Mesenchymal stem cell (in vitro differentiated cells and primary cell): ENCODE data around the gene FHOD1.

Experiments used
- DNase-seq: peaks from one replicate; pipeline ENCODE4 v3.0.0-alpha.2; 2013
- H2AFZ ChIP-seq: one replicate; pipeline ENCODE4 v1.6.1; 2013; ENCODE audit warnings: low read depth, mild to moderate bottlenecking, control low read depth, inconsistent platforms, low read length, moderate library complexity
- H2AK5ac ChIP-seq: 2 replicates; pipeline ENCODE4 v1.6.1; 2013; ENCODE audit warnings: low read length, moderate library complexity, mild to moderate bottlenecking, inconsistent platforms; ENCODE audit not compliant: severe bottlenecking
- H2BK120ac ChIP-seq: one replicate; pipeline ENCODE4 v1.6.1; 2013; ENCODE audit warnings: low read depth, mild to moderate bottlenecking, inconsistent platforms, low read length, moderate library complexity
- H2BK12ac ChIP-seq, 2 experiments: one replicate each; pipeline ENCODE4 v1.6.1; 2013; ENCODE audit warnings: inconsistent platforms in 2 of 2, low read length in 2 of 2, mild to moderate bottlenecking in 2 of 2, moderate library complexity in 2 of 2, control low read depth in 1 of 2
- H2BK15ac ChIP-seq: one replicate; pipeline ENCODE4 v1.6.1; 2013; ENCODE audit warnings: mild to moderate bottlenecking, low read depth, inconsistent platforms; ENCODE audit not compliant: poor library complexity, severe bottlenecking
- H2BK5ac ChIP-seq: 2 replicates; pipeline ENCODE4 v1.6.1; 2013; ENCODE audit warnings: low read depth, mild to moderate bottlenecking, low read length, control low read depth, inconsistent platforms; ENCODE audit not compliant: poor library complexity, severe bottlenecking
- H3K14ac ChIP-seq, 2 experiments: one replicate each; pipeline ENCODE4 v1.6.1; 2013; ENCODE audit warnings: inconsistent platforms in 2 of 2, low read length in 2 of 2, control low read depth in 1 of 2, mild to moderate bottlenecking in 1 of 2, moderate library complexity in 1 of 2
- H3K18ac ChIP-seq, 2 experiments: one replicate each; pipeline ENCODE4 v1.6.1; 2013; ENCODE audit warnings: inconsistent platforms in 2 of 2, low read length in 2 of 2, control low read depth in 1 of 2, low read depth in 1 of 2, mild to moderate bottlenecking in 1 of 2
- H3K23ac ChIP-seq, 2 experiments: one replicate each; pipeline ENCODE4 v1.6.1; 2013; ENCODE audit warnings: inconsistent platforms in 2 of 2, low read length in 2 of 2, mild to moderate bottlenecking in 2 of 2, moderate library complexity in 2 of 2, control low read depth in 1 of 2
- H3K27ac ChIP-seq: 2 replicates; pipeline ENCODE4 v1.5.1; 2013; ENCODE audit warnings: mild to moderate bottlenecking, moderate library complexity, low read length, control low read depth, inconsistent platforms; ENCODE audit not compliant: poor library complexity, severe bottlenecking
- H3K27me3 ChIP-seq, 2 experiments: 2 replicates each; pipeline versions ENCODE4 v1.6.1 to v1.7.0; 2013; ENCODE audit warnings: low read length in 2 of 2, mild to moderate bottlenecking in 2 of 2, moderate library complexity in 2 of 2, control low read depth in 1 of 2, inconsistent platforms in 1 of 2; ENCODE audit not compliant: control insufficient read depth in 1 of 2, insufficient read depth in 1 of 2
- H3K36me3 ChIP-seq, 2 experiments: 2 replicates each; pipeline versions ENCODE4 v1.6.1 to v1.7.0; 2013; ENCODE audit warnings: low read length in 2 of 2, control low read depth in 1 of 2, inconsistent platforms in 1 of 2, low read depth in 1 of 2, mild to moderate bottlenecking in 1 of 2; ENCODE audit not compliant: insufficient read depth in 2 of 2, control insufficient read depth in 1 of 2
- H3K4ac ChIP-seq, 2 experiments: one replicate each; pipeline ENCODE4 v1.6.1; 2013; ENCODE audit warnings: inconsistent platforms in 2 of 2, low read length in 2 of 2, mild to moderate bottlenecking in 2 of 2, moderate library complexity in 2 of 2, control low read depth in 1 of 2, low read depth in 1 of 2
- H3K4me1 ChIP-seq: 2 replicates; pipeline ENCODE4 v1.6.1; 2013; ENCODE audit warnings: low read depth, low read length, control low read depth; ENCODE audit not compliant: control insufficient read depth, insufficient read depth
- H3K4me2 ChIP-seq: 2 replicates; pipeline ENCODE4 v1.6.1; 2013; ENCODE audit warnings: low read length, mild to moderate bottlenecking, inconsistent platforms; ENCODE audit not compliant: poor library complexity, severe bottlenecking
- H3K4me3 ChIP-seq, 2 experiments: 2 replicates each; pipeline versions ENCODE4 v1.5.1 to v1.7.0; 2013; ENCODE audit warnings: low read length in 2 of 2, mild to moderate bottlenecking in 2 of 2, control low read depth in 1 of 2, low read depth in 1 of 2; ENCODE audit not compliant: insufficient read depth in 1 of 2
- H3K79me1 ChIP-seq: replicated peaks from 2 replicates; pipeline ENCODE4 v1.6.1; 2013; ENCODE audit warnings: mild to moderate bottlenecking, control low read depth, low read length, inconsistent platforms; ENCODE audit not compliant: poor library complexity, severe bottlenecking
- H3K9ac ChIP-seq: 2 replicates; pipeline ENCODE4 v1.7.0; 2013; ENCODE audit warnings: mild to moderate bottlenecking, low read length, moderate library complexity
- H3K9me3 ChIP-seq: 2 replicates; pipeline ENCODE4 v1.7.0; 2013; ENCODE audit warnings: mild to moderate bottlenecking, low read length; ENCODE audit not compliant: control insufficient read depth
- H4K8ac ChIP-seq: one replicate; pipeline ENCODE4 v1.6.1; 2013; ENCODE audit warnings: inconsistent platforms, mild to moderate bottlenecking, low read length, moderate library complexity
- H4K91ac ChIP-seq: one replicate; pipeline ENCODE4 v1.6.1; 2013; ENCODE audit warnings: mild to moderate bottlenecking, low read length, inconsistent platforms
- WGBS: methylation state at CpG from one replicate; pipeline ENCODE4 v1.1.7; 2013; ENCODE audit warnings: mixed read lengths; 5-methylcytosine and 5-hydroxymethylcytosine counted together

The FHOD1 gene

DNA sequence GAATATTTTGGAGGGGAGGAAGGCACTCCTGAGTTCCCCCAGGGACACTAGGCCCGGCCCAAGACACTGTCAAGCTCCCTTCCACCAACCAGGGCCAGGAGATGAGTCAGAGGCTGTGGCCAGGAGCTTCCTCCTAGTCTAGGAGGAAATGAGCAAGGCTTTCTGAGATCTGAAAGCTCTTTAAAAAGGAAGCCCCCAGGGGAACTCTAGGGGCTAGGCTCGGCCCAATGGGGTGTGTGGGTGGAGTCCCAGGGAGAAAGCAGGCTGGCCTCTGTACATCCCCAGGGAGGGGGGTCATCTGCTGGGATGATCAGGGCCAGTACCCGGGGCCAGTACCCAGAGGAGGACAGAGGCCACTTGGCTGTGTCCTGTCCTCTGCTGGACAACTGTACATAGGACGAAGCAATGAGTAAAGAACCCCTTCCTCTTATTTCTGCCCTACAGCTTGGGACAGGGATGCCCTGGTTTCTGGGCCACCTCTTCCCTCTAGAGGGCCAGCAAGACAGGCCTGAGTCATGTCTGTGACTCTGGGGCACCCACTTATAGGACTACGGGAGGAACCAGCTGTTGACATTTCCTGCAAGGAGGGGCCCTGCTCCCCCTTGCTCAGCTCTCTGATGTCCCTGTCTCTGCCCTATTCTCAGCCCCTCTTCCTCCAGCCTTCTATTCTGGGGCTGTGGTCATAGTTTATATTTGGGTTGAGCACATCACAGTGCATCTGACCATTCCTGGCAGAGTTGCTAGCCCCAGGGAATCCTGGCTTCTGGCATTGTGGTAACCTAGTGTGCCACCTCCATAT is 2.7 kb downstream of the FHOD1 start:
- Histone ChIP-seq H2BK120ac (peak overlapping the region; percentile 87), H3K23ac (no peak overlapping the region), H2BK15ac (peak overlapping the region; percentile 82), H2AFZ (no peak overlapping the region), H3K4ac (peak overlapping the region; percentile 84 to 95), H3K27me3 (peaks cover 0 to 5% of the 10 kb centered on the region in 2 experiments), H3K4me2 (peak overlapping the region; percentile 19), H3K4me3 (peak overlapping the region in 1 of 2 experiments; percentile 94), H3K9me3 (no peaks in the 10 kb centered on the region), H3K14ac (peak overlapping the region in 1 of 2 experiments; percentile 14), H3K36me3 (peaks cover 8 to 16% of the 10 kb centered on the region in 2 experiments), H2BK12ac (peak overlapping the region; percentile 57 to 96), H3K79me1 (peaks cover 11% of the 10 kb centered on the region), H2AK5ac (peak overlapping the region; percentile 92), H4K91ac (peak overlapping the region; percentile 88), H3K4me1 (peaks cover 65% of the 10 kb centered on the region), H2BK5ac (peak overlapping the region; percentile 3), H3K18ac (peak overlapping the region; percentile 79 to 87), H3K27ac (peak overlapping the region; percentile 81), H4K8ac (peak overlapping the region; percentile 73), H3K9ac (peak overlapping the region; percentile 91)
- 7% methylated on average over 4 of the region's 5 CpGs for WGBS
- DNase-seq = peak; percentile 97

DNA sequence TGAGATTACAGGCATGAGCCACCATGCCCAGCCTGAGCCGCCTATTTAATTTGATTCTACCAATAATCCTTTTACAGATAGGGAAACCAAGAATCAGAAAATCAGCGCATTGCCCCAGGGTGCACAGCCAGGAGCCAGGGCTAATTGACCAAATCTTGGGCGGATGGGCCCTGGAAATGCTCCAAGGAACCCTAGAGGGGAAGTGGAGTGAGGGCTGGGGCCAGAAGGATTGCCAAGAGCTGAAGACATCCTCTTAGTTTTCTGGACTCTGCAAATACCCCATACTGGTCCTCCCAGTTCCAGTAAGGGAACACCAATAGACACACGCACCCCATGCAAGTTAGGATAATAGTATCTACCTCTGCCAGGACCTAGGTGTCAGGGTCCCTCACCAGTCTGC is 3.8 kb downstream of the FHOD1 start:
- Histone ChIP-seq H3K4me2 (no peak overlapping the region), H4K91ac (peak overlapping the region; percentile 92), H3K4ac (peak overlapping the region; percentile 37 to 85), H4K8ac (peak overlapping the region; percentile 47), H3K14ac (peak overlapping the region in 1 of 2 experiments; percentile 5), H3K27ac (no peak overlapping the region), H2AK5ac (peak overlapping the region; percentile 54), H2BK15ac (peak overlapping the region; percentile 41), H2BK12ac (peak overlapping the region; percentile 57 to 96), H3K4me1 (peaks cover 55% of the 10 kb centered on the region), H3K36me3 (peaks cover 19 to 27% of the 10 kb centered on the region in 2 experiments), H3K27me3 (no peaks in the 10 kb centered on the region), H2BK120ac (no peak overlapping the region), H3K23ac (no peak overlapping the region), H3K18ac (peak overlapping the region; percentile 58 to 79), H3K9ac (peak overlapping the region; percentile 55), H2AFZ (no peak overlapping the region), H3K79me1 (peaks cover 17% of the 10 kb centered on the region), H3K9me3 (no peaks in the 10 kb centered on the region), H3K4me3 (peak overlapping the region in 1 of 2 experiments; percentile 94), H2BK5ac (no peak overlapping the region)
- DNase-seq = no peak
- WGBS = 95% methylated on average over 4 of the region's 4 CpGs

DNA sequence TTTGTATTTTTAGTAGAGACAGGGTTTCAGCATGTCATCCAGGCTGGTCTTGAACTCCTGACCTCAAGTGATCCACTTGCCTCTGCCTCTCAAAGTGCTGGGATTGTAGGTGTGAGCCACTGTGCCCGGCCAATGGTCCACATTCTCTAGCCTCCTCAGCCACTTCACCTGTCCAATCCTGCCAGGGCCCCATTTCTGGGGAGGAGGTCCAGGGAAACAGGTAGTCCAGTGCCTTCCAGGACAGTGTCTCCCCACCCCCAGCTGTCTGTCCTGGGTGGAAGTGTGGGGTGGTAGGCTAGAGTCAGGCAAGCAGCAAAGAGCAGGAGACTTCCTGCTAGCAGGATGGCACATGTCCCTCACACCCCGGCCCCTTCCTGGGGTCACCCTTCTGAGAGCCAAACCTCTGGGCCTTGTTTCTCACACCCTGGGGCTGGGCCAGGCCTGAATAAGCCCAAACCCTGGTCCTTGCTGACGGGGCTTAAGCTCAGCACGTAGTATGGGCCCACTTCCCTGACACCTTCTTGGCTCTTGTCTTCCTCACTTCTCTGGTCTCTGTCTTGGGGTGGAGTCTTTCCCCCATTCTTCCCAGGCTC is 5.0 kb downstream of the FHOD1 start:
- peak overlapping the region; percentile 87 for H2AK5ac ChIP-seq
- H3K18ac ChIP-seq = peak overlapping the region; percentile 47 to 62
- peak overlapping the region; percentile 73 to 75 for H3K4ac ChIP-seq
- peaks cover 45% of the 10 kb centered on the region for H3K4me1 ChIP-seq
- no peak overlapping the region for H2BK5ac ChIP-seq
- H3K27ac ChIP-seq = peak overlapping the region; percentile 6
- no peak overlapping the region for H2AFZ ChIP-seq
- H2BK12ac ChIP-seq = peak overlapping the region; percentile 93 to 97
- H3K79me1 ChIP-seq = peaks cover 27% of the 10 kb centered on the region
- peak overlapping the region; percentile 68 for H3K9ac ChIP-seq
- H2BK15ac ChIP-seq = peak overlapping the region; percentile 84
- peaks cover 30 to 39% of the 10 kb centered on the region in 2 experiments for H3K36me3 ChIP-seq
- H3K27me3 ChIP-seq = no peaks in the 10 kb centered on the region
- H4K8ac ChIP-seq = peak overlapping the region; percentile 35
- DNase-seq = no peak
- H3K14ac ChIP-seq = peak overlapping the region in 1 of 2 experiments; percentile 53
- H3K4me3 ChIP-seq = no peak overlapping the region
- H3K23ac ChIP-seq = no peak overlapping the region
- WGBS = 90% methylated on average over 3 of the region's 4 CpGs
- no peak overlapping the region for H3K4me2 ChIP-seq
- no peak overlapping the region for H2BK120ac ChIP-seq
- H4K91ac ChIP-seq = peak overlapping the region; percentile 92
- no peaks in the 10 kb centered on the region for H3K9me3 ChIP-seq
